ENCODE measurements around the gene GRIA3. TPM values are rescaled to one million over a fixed set of nuclear protein-coding genes. Genes with fewer than 3 reads are reported as not detected.

The GRIA3 gene
- total RNA-seq (ENCODE audit: insufficient read depth, low replicate concordance): 7.9 TPM

GRCh38 chrX:123184219-123184865, at the start of gene GRIA3:
TSS of gene GRIA3 (plus strand) at chrX:123184278. CDS start at chrX:123184536, 258 bp downstream.
- peak; percentile 51 for DNase-seq (ENCODE audit: low spot score)

- DNase-seq (ENCODE audit: low spot score): no peak
Measured at GRCh38 chrX:123138473-123138872, 45.6 kb upstream of the GRIA3 start.

- no peak for DNase-seq (ENCODE audit: low spot score)
Measured at GRCh38 chrX:123140454-123140853, 43.6 kb upstream of the GRIA3 start.

- DNase-seq (ENCODE audit: low spot score): no peak
Measured at GRCh38 chrX:123140904-123141303, 43.2 kb upstream of the GRIA3 start.

- DNase-seq (ENCODE audit: low spot score): peak; percentile 10
Measured at GRCh38 chrX:123153846-123154335, 30.2 kb upstream of the GRIA3 start.

GRCh38 chrX:123155327-123155726, 28.8 kb upstream of the GRIA3 start:
- no peak for DNase-seq (ENCODE audit: low spot score)

GRCh38 chrX:123157586-123157985, 26.5 kb upstream of the GRIA3 start:
- no peak for DNase-seq (ENCODE audit: low spot score)

GRCh38 chrX:123159403-123159802, 24.7 kb upstream of the GRIA3 start:
- DNase-seq (ENCODE audit: low spot score): no peak

- no peak for DNase-seq (ENCODE audit: low spot score)
Measured at GRCh38 chrX:123167621-123168020, 16.5 kb upstream of the GRIA3 start.

- no peak for DNase-seq (ENCODE audit: low spot score)
Measured at GRCh38 chrX:123169247-123169901, 14.7 kb upstream of the GRIA3 start.

- DNase-seq (ENCODE audit: low spot score): no peak
Measured at GRCh38 chrX:123170546-123170945, 13.5 kb upstream of the GRIA3 start.

GRCh38 chrX:123171781-123172180, 12.3 kb upstream of the GRIA3 start:
- no peak for DNase-seq (ENCODE audit: low spot score)

- DNase-seq (ENCODE audit: low spot score): no peak
Measured at GRCh38 chrX:123172869-123173268, 11.2 kb upstream of the GRIA3 start.

GRCh38 chrX:123173833-123174232, 10.2 kb upstream of the GRIA3 start:
- no peak for DNase-seq (ENCODE audit: low spot score)

GRCh38 chrX:123175366-123176122, 8.5 kb upstream of the GRIA3 start:
- DNase-seq (ENCODE audit: low spot score): no peak

GRCh38 chrX:123181233-123181914, 2.7 kb upstream of the GRIA3 start:
- DNase-seq (ENCODE audit: low spot score): no peak

- DNase-seq (ENCODE audit: low spot score): peak; percentile 2
Measured at GRCh38 chrX:123184866-123185276, 793 bp downstream of the GRIA3 start.

- peak; percentile 35 for DNase-seq (ENCODE audit: low spot score)
Measured at GRCh38 chrX:123185721-123186120, 1.6 kb downstream of the GRIA3 start.

GRCh38 chrX:123186801-123187200, 2.7 kb downstream of the GRIA3 start:
- DNase-seq (ENCODE audit: low spot score): no peak

- no peak for DNase-seq (ENCODE audit: low spot score)
Measured at GRCh38 chrX:123188081-123188480, 4.0 kb downstream of the GRIA3 start.

GRCh38 chrX:123189338-123189737, 5.3 kb downstream of the GRIA3 start:
- DNase-seq (ENCODE audit: low spot score): no peak

GRCh38 chrX:123190096-123190495, 6.0 kb downstream of the GRIA3 start:
- no peak for DNase-seq (ENCODE audit: low spot score)
